Activated naive CD8-positive, alpha-beta T cell treated with anti-CD3 and anti-CD28 coated beads, Interleukin-2, amount 50 U/mL, for 24 hours (primary cell): ENCODE data around the gene PEPD.
"Not testable (repeated sequence)": the region's sequence is repeated elsewhere in the genome, so short reads cannot be mapped to it uniquely, and the experiment has no call there.

Experiments used
- ATAC-seq: fragments of 150-1000 bp; cut with Tn5 transposase; one replicate; pipeline ENCODE4 v1.10.0; 2021
- DNase-seq: peaks from one replicate; pipeline ENCODE4 v3.0.0; 2021
- H3K27ac Mint-ChIP-seq: one replicate; pipeline ENCODE4 v1.8.0; 2021; ENCODE audit warnings: mild to moderate bottlenecking, mixed read lengths
- H3K27me3 Mint-ChIP-seq: one replicate; pipeline ENCODE4 v1.8.0; 2021; ENCODE audit warnings: mixed read lengths
- H3K36me3 Mint-ChIP-seq: one replicate; pipeline ENCODE4 v1.8.0; 2021; ENCODE audit warnings: low read depth, mixed read lengths
- H3K4me1 Mint-ChIP-seq: one replicate; pipeline ENCODE4 v1.8.0; 2021; ENCODE audit warnings: mixed read lengths
- H3K4me3 Mint-ChIP-seq: one replicate; pipeline ENCODE4 v1.8.0; 2021; ENCODE audit warnings: mild to moderate bottlenecking, moderate library complexity, mixed read lengths
- H3K9me3 Mint-ChIP-seq: one replicate; pipeline ENCODE4 v1.8.0; 2021; ENCODE audit warnings: mixed read lengths

Gene PEPD

DNA sequence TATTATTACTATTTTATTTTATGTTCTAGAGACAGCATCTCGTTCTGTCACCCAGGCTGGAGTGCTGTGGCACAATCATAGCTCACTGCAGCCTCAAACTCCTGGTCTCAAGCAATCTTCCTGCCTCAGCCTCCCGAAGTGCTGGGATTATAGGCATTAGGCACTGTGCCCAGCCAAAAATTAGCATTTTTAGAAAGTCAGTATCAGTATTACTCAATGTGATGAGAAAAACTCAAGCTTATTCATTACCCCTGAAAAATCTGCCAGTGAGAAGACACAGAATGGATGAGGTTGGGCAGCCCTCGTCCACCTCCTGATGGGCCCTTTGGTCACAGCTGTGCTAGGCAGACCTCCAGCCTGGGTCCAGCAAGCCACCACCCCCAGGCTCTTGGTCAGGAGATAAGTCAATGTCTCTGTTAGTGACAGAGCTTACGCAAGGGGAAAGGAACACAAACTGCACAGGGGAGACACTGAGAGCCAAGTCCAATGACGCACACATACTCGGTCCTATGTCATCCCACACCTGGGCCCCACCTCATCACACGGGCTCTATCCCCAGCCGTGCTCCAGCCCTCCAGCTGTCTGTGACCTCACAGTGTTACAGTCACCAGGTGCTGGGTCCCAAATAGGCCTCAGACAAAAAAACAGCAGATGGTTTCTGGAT lies 19.8 kb downstream of the PEPD start:
- Mint-ChIP-seq H3K36me3 (no peaks in the 10 kb centered on the region), H3K4me1 (no peaks in the 10 kb centered on the region), H3K27me3 (no peaks in the 10 kb centered on the region), H3K27ac (no peak overlapping the region), H3K9me3 (no peaks in the 10 kb centered on the region), H3K4me3 (no peak overlapping the region)
- ATAC-seq (no peak), DNase-seq (no peak)

DNA sequence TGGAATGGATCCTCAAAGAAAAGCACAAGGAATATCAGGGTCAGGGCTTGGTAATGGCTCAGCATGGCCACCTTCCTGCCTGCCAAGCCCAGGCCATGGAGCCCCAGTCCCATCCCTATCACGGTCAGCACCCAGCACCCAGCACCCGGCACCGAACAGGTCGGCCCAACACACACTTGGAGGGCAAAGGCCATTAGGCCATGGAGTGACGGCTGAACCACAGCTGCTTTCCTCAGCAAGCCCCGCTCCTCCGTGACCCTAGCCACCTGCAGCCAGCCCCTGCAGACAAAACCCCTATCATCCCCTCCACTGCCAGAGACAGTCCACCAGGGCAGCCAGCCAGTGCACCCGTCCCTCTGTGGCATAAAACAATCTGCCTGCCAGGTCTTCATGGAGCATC lies 20.6 kb downstream of the PEPD start:
- H3K27ac Mint-ChIP-seq = no peak overlapping the region
- H3K4me3 Mint-ChIP-seq = no peak overlapping the region
- no peak for ATAC-seq
- H3K4me1 Mint-ChIP-seq = no peaks in the 10 kb centered on the region
- H3K27me3 Mint-ChIP-seq = no peaks in the 10 kb centered on the region
- H3K9me3 Mint-ChIP-seq = no peaks in the 10 kb centered on the region
- no peaks in the 10 kb centered on the region for H3K36me3 Mint-ChIP-seq
- no peak for DNase-seq

- Mint-ChIP-seq H3K36me3 (no peaks in the 10 kb centered on the region), H3K27ac (no peak overlapping the region), H3K9me3 (no peaks in the 10 kb centered on the region), H3K4me1 (no peaks in the 10 kb centered on the region), H3K4me3 (no peak overlapping the region), H3K27me3 (no peaks in the 10 kb centered on the region)
- DNase-seq = no peak
- no peak for ATAC-seq
Observed at GRCh38 chr19:33500586-33500985, 21.0 kb downstream of the PEPD start.

- Mint-ChIP-seq H3K27ac (no peak overlapping the region), H3K4me1 (no peaks in the 10 kb centered on the region), H3K36me3 (no peaks in the 10 kb centered on the region), H3K4me3 (no peak overlapping the region), H3K27me3 (no peaks in the 10 kb centered on the region), H3K9me3 (no peaks in the 10 kb centered on the region)
- DNase-seq (no peak), ATAC-seq (no peak)
Observed at GRCh38 chr19:33499671-33500506, 21.7 kb downstream of the PEPD start.

- no peak overlapping the region for H3K4me3 Mint-ChIP-seq
- H3K4me1 Mint-ChIP-seq = no peaks in the 10 kb centered on the region
- no peaks in the 10 kb centered on the region for H3K36me3 Mint-ChIP-seq
- no peaks in the 10 kb centered on the region for H3K9me3 Mint-ChIP-seq
- DNase-seq (no peak), ATAC-seq (no peak)
- no peaks in the 10 kb centered on the region for H3K27me3 Mint-ChIP-seq
- H3K27ac Mint-ChIP-seq = no peak overlapping the region
Observed at GRCh38 chr19:33499248-33499647, 22.3 kb downstream of the PEPD start.

DNA sequence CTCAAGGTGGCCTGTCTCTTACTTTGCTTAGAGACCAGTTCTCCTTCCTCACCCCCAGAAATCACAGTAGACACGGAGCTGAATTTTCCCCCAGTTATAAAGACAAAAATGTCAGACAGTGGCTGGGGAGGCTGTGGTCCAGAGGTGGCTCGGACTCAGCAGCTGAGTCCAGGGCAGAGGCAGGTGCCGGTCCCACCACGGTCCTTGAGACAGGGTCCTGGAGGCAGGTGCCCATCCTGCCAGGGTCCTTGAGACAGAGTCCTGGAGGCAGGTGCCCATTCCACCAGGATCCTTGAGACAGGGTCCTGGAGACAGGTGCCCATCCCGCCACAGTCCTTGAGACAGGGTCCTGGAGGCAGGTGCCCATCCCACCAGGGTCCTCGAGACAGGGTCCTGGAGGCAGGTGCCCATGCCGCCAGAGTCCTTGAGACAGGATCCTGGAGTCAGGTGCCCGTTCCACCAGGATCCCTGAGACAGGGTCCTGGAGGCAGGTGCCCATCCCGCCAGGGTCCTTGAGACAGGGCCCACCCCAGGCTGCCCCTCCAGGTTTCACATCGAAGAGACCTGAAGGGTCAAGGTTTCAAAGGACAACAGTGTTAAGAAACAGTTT lies 23.1 kb downstream of the PEPD start:
- ATAC-seq = no peak
- no peak for DNase-seq
- Mint-ChIP-seq H3K9me3 (no peaks in the 10 kb centered on the region), H3K27me3 (no peaks in the 10 kb centered on the region), H3K4me3 (no peak overlapping the region), H3K36me3 (no peaks in the 10 kb centered on the region), H3K27ac (no peak overlapping the region), H3K4me1 (no peaks in the 10 kb centered on the region)

- Mint-ChIP-seq H3K4me1 (no peaks in the 10 kb centered on the region), H3K27ac (no peak overlapping the region)
- no peak for DNase-seq
Observed at GRCh38 chr19:33497778-33498175, 23.8 kb downstream of the PEPD start.

GRCh38 chr19:33497131-33497777 lies 24.3 kb downstream of the PEPD start:
- ATAC-seq (no peak), DNase-seq (no peak)
- no peak overlapping the region for H3K27ac Mint-ChIP-seq
- no peaks in the 10 kb centered on the region for H3K9me3 Mint-ChIP-seq
- no peak overlapping the region for H3K4me3 Mint-ChIP-seq
- no peaks in the 10 kb centered on the region for H3K36me3 Mint-ChIP-seq
- no peaks in the 10 kb centered on the region for H3K27me3 Mint-ChIP-seq
- no peaks in the 10 kb centered on the region for H3K4me1 Mint-ChIP-seq

More at GRCh38 chr19:33497778-33498175, 23.8 kb downstream of the PEPD start:
- no peaks in the 10 kb centered on the region for H3K27me3 Mint-ChIP-seq
- ATAC-seq = no peak
- no peaks in the 10 kb centered on the region for H3K36me3 Mint-ChIP-seq
- no peaks in the 10 kb centered on the region for H3K9me3 Mint-ChIP-seq
- no peak overlapping the region for H3K4me3 Mint-ChIP-seq

GRCh38 chr19:33496038-33496895 lies 25.3 kb downstream of the PEPD start:
- H3K9me3 Mint-ChIP-seq = no peaks in the 10 kb centered on the region
- no peaks in the 10 kb centered on the region for H3K36me3 Mint-ChIP-seq
- H3K4me3 Mint-ChIP-seq = no peak overlapping the region
- no peaks in the 10 kb centered on the region for H3K27me3 Mint-ChIP-seq
- DNase-seq (no peak), ATAC-seq (no peak)
- no peaks in the 10 kb centered on the region for H3K4me1 Mint-ChIP-seq
- no peak overlapping the region for H3K27ac Mint-ChIP-seq

- H3K27ac Mint-ChIP-seq = no peak overlapping the region
- no peaks in the 10 kb centered on the region for H3K4me1 Mint-ChIP-seq
- no peak overlapping the region for H3K4me3 Mint-ChIP-seq
Observed at GRCh38 chr19:33493401-33494275, 28.0 kb downstream of the PEPD start.

DNA sequence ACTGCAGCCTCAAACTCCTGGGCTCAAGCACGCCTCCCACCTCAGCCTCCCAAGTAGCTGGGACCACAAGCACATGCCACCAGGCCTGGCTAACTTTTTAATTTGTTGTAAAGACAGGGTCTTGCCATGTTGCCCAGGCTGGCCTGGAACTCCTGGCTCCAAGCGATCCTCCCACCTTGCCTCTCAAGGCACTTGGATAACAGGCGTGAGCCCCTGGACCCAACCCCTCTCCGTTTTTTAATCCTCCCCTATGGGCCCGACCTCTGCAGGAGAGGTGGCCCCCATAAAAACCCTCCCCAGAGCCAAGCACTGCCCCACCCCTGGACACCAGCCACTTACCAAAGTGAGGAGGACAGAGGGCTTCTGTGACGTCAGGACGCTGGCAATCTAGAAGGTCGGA lies 28.6 kb downstream of the PEPD start:
- no peak for ATAC-seq
- Mint-ChIP-seq H3K27ac (no peak overlapping the region), H3K9me3 (no peaks in the 10 kb centered on the region)

More at GRCh38 chr19:33493401-33494275, 28.0 kb downstream of the PEPD start:
- no peak for ATAC-seq
- H3K9me3 Mint-ChIP-seq = no peaks in the 10 kb centered on the region
- DNase-seq = no peak
- no peaks in the 10 kb centered on the region for H3K27me3 Mint-ChIP-seq
- no peaks in the 10 kb centered on the region for H3K36me3 Mint-ChIP-seq

GRCh38 chr19:33492090-33492489 lies 29.5 kb downstream of the PEPD start:
- ATAC-seq (no peak), DNase-seq (no peak)
- Mint-ChIP-seq H3K27me3 (no peaks in the 10 kb centered on the region), H3K4me3 (no peak overlapping the region), H3K27ac (no peak overlapping the region), H3K36me3 (no peaks in the 10 kb centered on the region), H3K9me3 (no peaks in the 10 kb centered on the region), H3K4me1 (no peaks in the 10 kb centered on the region)

More for the DNA sequence above, 28.6 kb downstream of the PEPD start:
- Mint-ChIP-seq H3K4me1 (no peaks in the 10 kb centered on the region), H3K4me3 (no peak overlapping the region), H3K36me3 (no peaks in the 10 kb centered on the region), H3K27me3 (no peaks in the 10 kb centered on the region)
- DNase-seq = no peak

DNA sequence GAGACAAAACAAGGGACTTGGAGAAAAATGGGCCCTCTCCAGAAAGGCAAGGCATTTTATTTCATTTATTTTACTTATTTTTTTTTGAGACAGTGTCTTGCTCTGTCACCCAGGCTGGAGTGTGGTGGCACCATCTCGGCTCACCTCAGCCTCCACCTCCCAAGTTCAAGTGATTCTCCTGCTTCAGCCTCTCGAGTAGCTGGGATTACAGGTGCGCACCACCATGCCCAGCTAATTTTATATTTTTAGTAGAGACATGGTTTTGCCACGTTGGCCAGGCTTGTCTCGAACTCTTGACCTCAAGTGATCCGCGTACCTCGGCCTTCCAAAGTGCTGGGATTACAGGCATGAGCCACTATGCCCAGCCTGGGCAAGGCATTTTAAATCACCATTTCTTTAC lies 31.0 kb downstream of the PEPD start:
- H3K4me1 Mint-ChIP-seq, H3K27me3 Mint-ChIP-seq, H3K9me3 Mint-ChIP-seq, ATAC-seq, DNase-seq, H3K4me3 Mint-ChIP-seq, H3K36me3 Mint-ChIP-seq, H3K27ac Mint-ChIP-seq: not testable (repeated sequence)
